HepG2 (cell line): ENCODE data around the gene LSM5. TPM values are rescaled to one million over a fixed set of nuclear protein-coding genes. Genes with fewer than 3 reads are reported as not detected.

ENCODE experiments used
- ATAC-seq: fragments of 200-7000 bp; cut with Tn5 transposase; 3 replicates; pipeline ENCODE4 v1.9.1; 2020; ENCODE audit warnings: mild to moderate bottlenecking, moderate library complexity
- BruUV-seq: library from RNA; stranded (reverse); fragments of 400-500 nt; replicated peaks from 2 replicates; lab custom pipeline; 2021; lab: Mats Ljungman, UMichigan
- CTCF ChIA-PET: fragments of 300-600 bp; formaldehyde crosslinking; extraction: SDS; loops from one replicate; lab custom pipeline; 2021; ENCODE audit warnings: low total read pairs, inconsistent platforms, low intra/inter-chr PET ratio; lab: Yijun Ruan, JAX
- POLR2A ChIA-PET: fragments of 350-600 bp; sonication (Branson Sonifier 250); formaldehyde crosslinking; loops from one replicate; lab custom pipeline; 2020; ENCODE audit warnings: antibody characterized with exemption, inconsistent platforms; lab: Yijun Ruan, JAX
- DNase-seq: peaks from one replicate; pipeline ENCODE4 v3.0.0-alpha.2; 2015; ENCODE audit warnings: low spot score
- FAIRE-seq: peaks from 3 replicates; lab custom pipeline; 2011; peaks lifted over from hg19 to GRCh38; lab: Jason Lieb, UNC
- H2AFZ ChIP-seq: one replicate; pipeline ENCODE4 v1.6.1; 2011; ENCODE audit warnings: low read length, inconsistent platforms
- H3K27ac ChIP-seq: fragments of 300-600 bp; 3 replicates; pipeline ENCODE4 v1.8.0; 2011; ENCODE audit warnings: mixed run types, mild to moderate bottlenecking, mixed read lengths, low read length, inconsistent platforms; ENCODE audit not compliant: insufficient read depth; ENCODE audit errors: extremely low read length
- H3K27me3 ChIP-seq, 2 experiments: fragments of 200-600 bp in 1 of 2; 2 replicates in 1 of 2; 3 replicates in 1 of 2; pipeline versions ENCODE4 v1.6.0 to v1.8.0; 2011; ENCODE audit warnings: low read length in 2 of 2, mild to moderate bottlenecking in 2 of 2, moderate library complexity in 2 of 2, inconsistent platforms in 1 of 2; ENCODE audit not compliant: insufficient read depth in 2 of 2, control insufficient read depth in 1 of 2
- H3K36me3 ChIP-seq, 2 experiments: fragments of 200-600 bp in 1 of 2; replicated peaks in 1 of 2; 2 replicates in 1 of 2; 3 replicates in 1 of 2; pipeline versions ENCODE4 v1.5.1 to v1.8.0; 2011; ENCODE audit warnings: low read length in 2 of 2, inconsistent platforms in 1 of 2; ENCODE audit not compliant: insufficient read depth in 2 of 2, control insufficient read depth in 1 of 2
- H3K4me1 ChIP-seq: 2 replicates; pipeline ENCODE4 v1.5.1; 2012; ENCODE audit warnings: low read length, inconsistent platforms; ENCODE audit not compliant: insufficient read depth
- H3K4me2 ChIP-seq: 2 replicates; pipeline ENCODE4 v1.6.0; 2011; ENCODE audit warnings: low read depth, low read length, inconsistent platforms
- H3K4me3 ChIP-seq, 3 experiments: fragments of 200-600 bp in 1 of 3; sonication (generic), shearing (Covaris generic) in 1 of 3; replicated peaks in 1 of 3; 2 replicates each; pipeline ENCODE4 v1.5.1; 2011 to 2016; ENCODE audit warnings: low read length in 3 of 3, inconsistent platforms in 2 of 3, low read depth in 2 of 3, mild to moderate bottlenecking in 2 of 3, control low read depth in 1 of 3, mixed read lengths in 1 of 3; ENCODE audit not compliant: insufficient read depth in 1 of 3
- H3K79me2 ChIP-seq: one replicate; pipeline ENCODE4 v1.6.1; 2011; ENCODE audit warnings: low read length, inconsistent platforms; ENCODE audit not compliant: insufficient read depth
- H3K9ac ChIP-seq: 2 replicates; pipeline ENCODE4 v1.6.0; 2011; ENCODE audit warnings: mild to moderate bottlenecking, low read depth, low read length, inconsistent platforms; ENCODE audit not compliant: insufficient read depth
- H3K9me3 ChIP-seq: 2 replicates; pipeline ENCODE4 v1.5.1; 2012; ENCODE audit warnings: mild to moderate bottlenecking, low read length
- H4K20me1 ChIP-seq: 2 replicates; pipeline ENCODE4 v1.6.0; 2011; ENCODE audit warnings: inconsistent platforms, mild to moderate bottlenecking, low read length, moderate library complexity; ENCODE audit not compliant: insufficient read depth
- MYC ChIP-seq: sonication (generic); formaldehyde crosslinking; IDR thresholded peaks from 2 replicates; pipeline ENCODE4 v1.9.0; 2021; ENCODE audit warnings: missing genetic modification reagents, borderline replicate concordance
- NR2C2 ChIP-seq: sonication (generic); formaldehyde crosslinking; IDR thresholded peaks from 2 replicates; pipeline ENCODE4 v1.4.0; 2020; ENCODE audit warnings: missing genetic modification reagents, mild to moderate bottlenecking, moderate library complexity, borderline replicate concordance
- PAWR ChIP-seq: sonication (generic); formaldehyde crosslinking; IDR thresholded peaks from 2 replicates; pipeline ENCODE4 v1.4.0; 2020; ENCODE audit warnings: missing genetic modification reagents, mild to moderate bottlenecking, borderline replicate concordance
- RORA ChIP-seq: sonication (generic); formaldehyde crosslinking; IDR thresholded peaks from 2 replicates; pipeline ENCODE4 v1.5.0; 2020; ENCODE audit warnings: mild to moderate bottlenecking, missing genetic modification reagents, moderate library complexity
- SCMH1 ChIP-seq: sonication (generic); formaldehyde crosslinking; IDR thresholded peaks from 2 replicates; pipeline ENCODE4 v1.9.0; 2021; ENCODE audit warnings: missing genetic modification reagents, mild to moderate bottlenecking, borderline replicate concordance
- TCF7 ChIP-seq: sonication (generic); IDR thresholded peaks from 2 replicates; pipeline ENCODE4 v1.6.1; 2016; ENCODE audit warnings: antibody characterized with exemption, low read depth
- U2AF2 ChIP-seq: fragments of 200-400 bp; formaldehyde crosslinking; IDR thresholded peaks from 2 replicates; pipeline ENCODE4 v1.6.1; 2017; ENCODE audit warnings: low read depth, mild to moderate bottlenecking, low read length
- ZNF232 ChIP-seq: sonication (generic); formaldehyde crosslinking; IDR thresholded peaks from 2 replicates; pipeline ENCODE4 v1.4.0; 2020; ENCODE audit warnings: missing genetic modification reagents, borderline replicate concordance
- ZNF772 ChIP-seq: sonication (generic); formaldehyde crosslinking; IDR thresholded peaks from 2 replicates; pipeline ENCODE4 v1.5.0; 2020; ENCODE audit warnings: mild to moderate bottlenecking, missing genetic modification reagents
- ZNF792 ChIP-seq: IDR thresholded peaks from 2 replicates; pipeline ENCODE4 v1.6.1; 2016
- WGBS: methylation state at CpG from one replicate; pipeline ENCODE4 v1.1.6; 2017; ENCODE audit warnings: low lambda C conversion rate; 5-methylcytosine and 5-hydroxymethylcytosine counted together
- in situ Hi-C: cut with HindIII; loops from 2 replicates; pipeline ENCODE4 v1.10.0; 2017; ENCODE audit warnings: low pct_unique_long_range_greater_than_20kb; ENCODE audit not compliant: extremely low pct_ligation_motif_present
- intact Hi-C: fragments of 100-400 bp; cut with micrococcal nuclease; formaldehyde crosslinking; loops from one replicate; pipeline ENCODE4 v1.10.0; 2022; ENCODE audit not compliant: unreplicated experiment
- polyA plus RNA-seq, 8 experiments: library from polyadenylated mRNA; depleted of rRNA in 3 of 8; stranded (reverse) in 7 of 8; unstranded in 1 of 8; fragments of >200 nt; fragmentation: Illumina TruSeq in 4 of 8; extraction: Trizol in 4 of 8; gene quantifications; 2 replicates each; pipeline versions ENCODE4 v1.2.1 to v1.2.3, GENCODE V29; 2011 to 2016; ENCODE audit warnings: low read depth in 4 of 8, missing spikeins in 1 of 8, mixed read lengths in 1 of 8; ENCODE audit not compliant: insufficient read depth in 1 of 8
- total RNA-seq, 5 experiments: library from RNA; depleted of rRNA; stranded (reverse); fragments of >200 nt; fragmentation: Illumina TruSeq; extraction: Trizol; gene quantifications; 2 replicates each; pipeline ENCODE4 v1.2.3, GENCODE V29; 2016; ENCODE audit warnings: low read depth in 1 of 5
- TF ChIP-seq, protein P1 (sequence below): sonication (generic); formaldehyde crosslinking; IDR thresholded peaks from 2 replicates; pipeline ENCODE4 v1.4.0; 2020; ENCODE audit warnings: missing genetic modification reagents
- TF ChIP-seq, protein P2 (sequence below): sonication (generic); formaldehyde crosslinking; IDR thresholded peaks from 2 replicates; pipeline ENCODE4 v1.5.0; 2020; ENCODE audit warnings: missing genetic modification reagents, mild to moderate bottlenecking, borderline replicate concordance
- TF ChIP-seq, protein P3 (sequence below): sonication (generic); formaldehyde crosslinking; IDR thresholded peaks from 2 replicates; pipeline ENCODE4 v1.4.0; 2020; ENCODE audit warnings: missing genetic modification reagents, mild to moderate bottlenecking, borderline replicate concordance
- TF ChIP-seq, protein P4 (sequence below): sonication (generic); formaldehyde crosslinking; IDR thresholded peaks from 2 replicates; pipeline ENCODE4 v1.4.0; 2020; ENCODE audit warnings: missing genetic modification reagents

Gene LSM5
- total and polyA plus RNA-seq, 2 of the 13 experiments (the other 11 are each of a cell fraction or from before 2014, with no cell fraction given) = 30.3 to 183 TPM

DNA sequence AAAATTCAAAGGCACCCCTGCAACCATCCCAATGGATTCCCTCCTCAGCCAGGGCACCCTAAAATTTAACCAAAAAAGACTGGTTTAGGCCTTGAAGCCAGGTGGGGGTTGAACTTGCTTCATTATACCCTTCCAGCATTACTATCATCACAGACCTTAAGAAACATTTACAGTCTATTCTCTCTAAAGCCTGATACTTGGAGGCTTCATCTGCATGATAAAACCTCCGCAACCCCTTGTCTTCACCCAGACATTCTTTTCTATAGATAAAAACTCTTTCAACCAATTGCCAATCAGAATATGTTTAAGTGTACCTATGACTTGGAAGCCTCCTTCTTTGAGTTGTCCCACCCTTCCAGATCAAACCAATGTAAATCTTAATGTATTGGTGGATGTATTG lies 23.0 kb upstream of the LSM5 start:
- no peaks in the 10 kb centered on the region for H3K27me3 ChIP-seq
- H3K4me1 ChIP-seq = peaks cover 62% of the 10 kb centered on the region
- in situ Hi-C loops (no loop called here), intact Hi-C loops (no loop called here)
- no peak overlapping the region for H3K4me2 ChIP-seq
- H4K20me1 ChIP-seq = peaks cover 13% of the 10 kb centered on the region
- no peak overlapping the region for H3K27ac ChIP-seq
- ChIA-PET CTCF (no interaction called here), POLR2A (interaction anchor here (0.8 kb wide), 1 partner anchor 17 kb away, joined by 4 read pairs; the partner anchor contains the start of gene AVL9)
- 100% methylated on average over 1 of the region's 1 CpG for WGBS
- no TSS peak for BruUV-seq
- H2AFZ ChIP-seq = no peak overlapping the region
- H3K4me3 ChIP-seq = no peak overlapping the region
- peaks cover 4 to 8% of the 10 kb centered on the region in 2 experiments; a peak in 4 of 5 replicates for H3K36me3 ChIP-seq
- TF ChIP-seq NR2C2 (CRISPR knock-in tag) (no peak), U2AF2 (no peak), MYC (CRISPR knock-in tag) (no peak), SCMH1 (CRISPR knock-in tag) (no peak), RORA (CRISPR knock-in tag) (no peak)
- TF ChIP-seq, protein P1, sequence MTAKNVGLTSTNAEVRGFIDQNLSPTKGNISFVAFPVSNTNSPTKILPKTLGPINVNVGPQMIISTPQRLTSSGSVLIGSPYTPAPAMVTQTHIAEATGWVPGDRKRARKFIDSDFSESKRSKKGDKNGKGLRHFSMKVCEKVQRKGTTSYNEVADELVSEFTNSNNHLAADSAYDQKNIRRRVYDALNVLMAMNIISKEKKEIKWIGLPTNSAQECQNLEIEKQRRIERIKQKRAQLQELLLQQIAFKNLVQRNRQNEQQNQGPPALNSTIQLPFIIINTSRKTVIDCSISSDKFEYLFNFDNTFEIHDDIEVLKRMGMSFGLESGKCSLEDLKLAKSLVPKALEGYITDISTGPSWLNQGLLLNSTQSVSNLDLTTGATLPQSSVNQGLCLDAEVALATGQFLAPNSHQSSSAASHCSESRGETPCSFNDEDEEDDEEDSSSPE = no peak
- H3K79me2 ChIP-seq = peaks cover 76% of the 10 kb centered on the region
- H3K9me3 ChIP-seq = peaks cover 6% of the 10 kb centered on the region
- no peak for DNase-seq
- FAIRE-seq = no peak
- no peak overlapping the region for H3K9ac ChIP-seq
- ATAC-seq = no peak

DNA sequence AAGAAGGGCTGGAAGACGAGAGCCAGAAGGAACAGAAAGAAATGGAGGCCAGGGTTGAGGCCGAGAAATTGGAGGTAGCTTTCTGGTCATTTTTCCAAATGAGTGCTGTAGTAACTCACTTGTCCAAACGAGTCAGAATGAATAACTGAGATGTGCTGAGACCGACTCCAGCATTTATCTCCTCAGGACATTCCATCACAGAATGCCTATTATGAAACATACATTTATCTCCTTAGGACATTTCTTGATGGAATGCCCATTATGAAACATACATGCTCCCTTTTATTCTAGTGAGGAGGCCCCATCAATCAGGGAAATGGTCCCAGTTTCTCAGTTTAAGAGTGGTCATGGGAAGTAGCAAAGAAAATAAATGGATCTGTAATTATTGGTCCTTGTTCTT lies 21.6 kb upstream of the LSM5 start:
- Histone ChIP-seq H2AFZ (no peak overlapping the region), H3K9ac (no peak overlapping the region), H3K27ac (no peak overlapping the region), H3K9me3 (no peaks in the 10 kb centered on the region), H3K4me2 (no peak overlapping the region), H3K27me3 (no peaks in the 10 kb centered on the region), H3K4me3 (no peak overlapping the region), H3K79me2 (peaks cover 78% of the 10 kb centered on the region), H3K4me1 (peaks cover 55% of the 10 kb centered on the region), H3K36me3 (peaks cover 4 to 8% of the 10 kb centered on the region in 2 experiments; a peak in 4 of 5 replicates), H4K20me1 (peaks cover 16% of the 10 kb centered on the region)
- 96% methylated on average over 4 of the region's 4 CpGs for WGBS
- ATAC-seq (no peak), DNase-seq (no peak), FAIRE-seq (no peak)
- POLR2A ChIA-PET = no interaction called here
- intact Hi-C loops (no loop called here), in situ Hi-C loops (no loop called here)
- CTCF ChIA-PET = no interaction called here
- BruUV-seq = no TSS peak
- TF ChIP-seq ZNF792 (CRISPR knock-in tag) = no peak
- no peak for TF ChIP-seq TCF7
- TF ChIP-seq PAWR (CRISPR knock-in tag) = no peak
- no peak for TF ChIP-seq ZNF772 (CRISPR knock-in tag)
- TF ChIP-seq, protein P2, sequence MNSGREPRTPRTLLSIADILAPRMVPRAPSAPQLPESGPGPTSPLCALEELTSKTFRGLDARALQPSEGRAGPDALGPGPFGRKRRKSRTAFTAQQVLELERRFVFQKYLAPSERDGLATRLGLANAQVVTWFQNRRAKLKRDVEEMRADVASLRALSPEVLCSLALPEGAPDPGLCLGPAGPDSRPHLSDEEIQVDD (CRISPR knock-in tag) = no peak
- no peak for TF ChIP-seq ZNF232 (CRISPR knock-in tag)
- TF ChIP-seq, protein P3, sequence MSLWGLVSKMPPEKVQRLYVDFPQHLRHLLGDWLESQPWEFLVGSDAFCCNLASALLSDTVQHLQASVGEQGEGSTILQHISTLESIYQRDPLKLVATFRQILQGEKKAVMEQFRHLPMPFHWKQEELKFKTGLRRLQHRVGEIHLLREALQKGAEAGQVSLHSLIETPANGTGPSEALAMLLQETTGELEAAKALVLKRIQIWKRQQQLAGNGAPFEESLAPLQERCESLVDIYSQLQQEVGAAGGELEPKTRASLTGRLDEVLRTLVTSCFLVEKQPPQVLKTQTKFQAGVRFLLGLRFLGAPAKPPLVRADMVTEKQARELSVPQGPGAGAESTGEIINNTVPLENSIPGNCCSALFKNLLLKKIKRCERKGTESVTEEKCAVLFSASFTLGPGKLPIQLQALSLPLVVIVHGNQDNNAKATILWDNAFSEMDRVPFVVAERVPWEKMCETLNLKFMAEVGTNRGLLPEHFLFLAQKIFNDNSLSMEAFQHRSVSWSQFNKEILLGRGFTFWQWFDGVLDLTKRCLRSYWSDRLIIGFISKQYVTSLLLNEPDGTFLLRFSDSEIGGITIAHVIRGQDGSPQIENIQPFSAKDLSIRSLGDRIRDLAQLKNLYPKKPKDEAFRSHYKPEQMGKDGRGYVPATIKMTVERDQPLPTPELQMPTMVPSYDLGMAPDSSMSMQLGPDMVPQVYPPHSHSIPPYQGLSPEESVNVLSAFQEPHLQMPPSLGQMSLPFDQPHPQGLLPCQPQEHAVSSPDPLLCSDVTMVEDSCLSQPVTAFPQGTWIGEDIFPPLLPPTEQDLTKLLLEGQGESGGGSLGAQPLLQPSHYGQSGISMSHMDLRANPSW (CRISPR knock-in tag) = no peak
- TF ChIP-seq, protein P4, sequence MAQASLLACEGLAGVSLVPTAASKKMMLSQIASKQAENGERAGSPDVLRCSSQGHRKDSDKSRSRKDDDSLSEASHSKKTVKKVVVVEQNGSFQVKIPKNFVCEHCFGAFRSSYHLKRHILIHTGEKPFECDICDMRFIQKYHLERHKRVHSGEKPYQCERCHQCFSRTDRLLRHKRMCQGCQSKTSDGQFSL (CRISPR knock-in tag) = no peak
